H9 (cell line): Measurements from ENCODE around the gene MNAT1. TPM values are rescaled to one million over a fixed set of nuclear protein-coding genes. Genes with fewer than 3 reads are reported as not detected.

Source experiments
- DNase-seq: peaks from one replicate; pipeline ENCODE4 v3.0.0-alpha.2; 2017
- H2AFZ ChIP-seq: one replicate; pipeline ENCODE4 v1.6.1; 2013; ENCODE audit warnings: mild to moderate bottlenecking, low read length, control low read depth, moderate library complexity
- H2AK5ac ChIP-seq: 2 replicates; pipeline ENCODE4 v1.6.1; 2013; ENCODE audit warnings: low read length, control low read depth, mixed read lengths; ENCODE audit not compliant: insufficient read length
- H2BK120ac ChIP-seq: one replicate; pipeline ENCODE4 v1.6.1; 2013; ENCODE audit warnings: low read depth, mild to moderate bottlenecking, low read length, control low read depth, inconsistent platforms; ENCODE audit not compliant: poor library complexity, severe bottlenecking
- H2BK12ac ChIP-seq: 2 replicates; pipeline ENCODE4 v1.6.1; 2013; ENCODE audit warnings: low read length, control low read depth, mixed read lengths, low read depth; ENCODE audit not compliant: insufficient read length
- H2BK15ac ChIP-seq: 2 replicates; pipeline ENCODE4 v1.6.1; 2013; ENCODE audit warnings: low read depth, low read length, control low read depth
- H2BK20ac ChIP-seq: one replicate; pipeline ENCODE4 v1.6.1; 2013; ENCODE audit warnings: low read depth, mild to moderate bottlenecking, low read length, control low read depth, inconsistent platforms; ENCODE audit not compliant: poor library complexity, severe bottlenecking
- H2BK5ac ChIP-seq: 2 replicates; pipeline ENCODE4 v1.6.1; 2013; ENCODE audit warnings: low read length, control low read depth, mixed read lengths; ENCODE audit not compliant: insufficient read length
- H3K14ac ChIP-seq: 2 replicates; pipeline ENCODE4 v1.6.1; 2013; ENCODE audit warnings: low read length, control low read depth; ENCODE audit not compliant: insufficient read depth
- H3K18ac ChIP-seq: 2 replicates; pipeline ENCODE4 v1.6.1; 2013; ENCODE audit warnings: low read depth, mild to moderate bottlenecking, mixed read lengths, low read length, control low read depth; ENCODE audit not compliant: insufficient read length
- H3K23ac ChIP-seq: 2 replicates; pipeline ENCODE4 v1.6.1; 2013; ENCODE audit warnings: low read length, control low read depth, mixed read lengths, low read depth; ENCODE audit not compliant: insufficient read length
- H3K23me2 ChIP-seq: 2 replicates; pipeline ENCODE4 v1.6.1; 2013; ENCODE audit warnings: low read depth, mild to moderate bottlenecking, mixed read lengths, low read length, control low read depth; ENCODE audit not compliant: insufficient read length, poor library complexity, severe bottlenecking
- H3K27ac ChIP-seq: 2 replicates; pipeline ENCODE4 v1.5.1; 2013; ENCODE audit warnings: low read length, control low read depth, mixed read lengths, low read depth; ENCODE audit not compliant: insufficient read length
- H3K27me3 ChIP-seq: 2 replicates; pipeline ENCODE4 v1.6.1; 2013; ENCODE audit warnings: low read length, control low read depth, inconsistent platforms; ENCODE audit not compliant: insufficient read depth
- H3K4ac ChIP-seq: 2 replicates; pipeline ENCODE4 v1.6.1; 2013; ENCODE audit warnings: low read depth, mild to moderate bottlenecking, control low read depth, inconsistent platforms, low read length, moderate library complexity
- H3K4me1 ChIP-seq: 2 replicates; pipeline ENCODE4 v1.6.1; 2013; ENCODE audit warnings: low read length, control low read depth, inconsistent platforms; ENCODE audit not compliant: insufficient read depth
- H3K4me2 ChIP-seq: 2 replicates; pipeline ENCODE4 v1.6.1; 2013; ENCODE audit warnings: low read length, control low read depth, mixed read lengths; ENCODE audit not compliant: insufficient read length, insufficient read depth
- H3K56ac ChIP-seq: 2 replicates; pipeline ENCODE4 v1.6.1; 2013; ENCODE audit warnings: low read depth, mild to moderate bottlenecking, mixed read lengths, low read length, control low read depth; ENCODE audit not compliant: insufficient read length
- H3K79me1 ChIP-seq: 2 replicates; pipeline ENCODE4 v1.6.1; 2013; ENCODE audit warnings: low read depth, mild to moderate bottlenecking, moderate library complexity, low read length, control low read depth, inconsistent platforms; ENCODE audit not compliant: insufficient read depth, poor library complexity, severe bottlenecking
- H3K79me2 ChIP-seq: 2 replicates; pipeline ENCODE4 v1.6.1; 2013; ENCODE audit warnings: low read length, control low read depth, inconsistent platforms; ENCODE audit not compliant: insufficient read depth
- H3K9ac ChIP-seq: 2 replicates; pipeline ENCODE4 v1.6.1; 2013; ENCODE audit warnings: low read length, control low read depth, mixed read lengths; ENCODE audit not compliant: insufficient read length; ENCODE audit errors: extremely low read depth
- H3K9me3 ChIP-seq: one replicate; pipeline ENCODE4 v1.6.1; 2013; ENCODE audit warnings: low read depth, low read length, inconsistent platforms; ENCODE audit not compliant: control insufficient read depth
- H3T11ph ChIP-seq: one replicate; pipeline ENCODE4 v1.6.1; 2013; ENCODE audit warnings: mild to moderate bottlenecking, low read length, control low read depth, inconsistent platforms
- H4K20me1 ChIP-seq: one replicate; pipeline ENCODE4 v1.6.1; 2013; ENCODE audit not compliant: control insufficient read depth, insufficient read length, insufficient read depth
- H4K5ac ChIP-seq: 2 replicates; pipeline ENCODE4 v1.6.1; 2013; ENCODE audit warnings: low read depth, mild to moderate bottlenecking, mixed read lengths, low read length, control low read depth; ENCODE audit not compliant: insufficient read length
- H4K8ac ChIP-seq: replicated peaks from 2 replicates; pipeline ENCODE4 v1.6.1; 2013; ENCODE audit warnings: low read length, control low read depth, mixed read lengths, low read depth; ENCODE audit not compliant: insufficient read length
- H4K91ac ChIP-seq: 2 replicates; pipeline ENCODE4 v1.6.1; 2013; ENCODE audit warnings: low read depth, mild to moderate bottlenecking, moderate library complexity, mixed read lengths, low read length, control low read depth; ENCODE audit not compliant: insufficient read length
- H3K27ac Mint-ChIP-seq, 3 experiments: 2 replicates in 2 of 3; 3 replicates in 1 of 3; pipeline ENCODE4 v1.8.0; 2020 to 2021; ENCODE audit warnings: mixed read lengths in 3 of 3, mild to moderate bottlenecking in 1 of 3, moderate library complexity in 1 of 3
- H3K27me3 Mint-ChIP-seq: 2 replicates; pipeline ENCODE4 v1.8.0; 2021; ENCODE audit warnings: low read depth, mild to moderate bottlenecking, moderate library complexity, mixed read lengths
- H3K36me3 Mint-ChIP-seq, 3 experiments: 2 replicates in 2 of 3; 3 replicates in 1 of 3; pipeline ENCODE4 v1.8.0; 2020 to 2021; ENCODE audit warnings: low read depth in 3 of 3, mixed read lengths in 3 of 3; ENCODE audit not compliant: insufficient read depth in 1 of 3
- H3K4me1 Mint-ChIP-seq, 2 experiments: 2 replicates each; pipeline ENCODE4 v1.8.0; 2020; ENCODE audit warnings: mixed read lengths in 2 of 2
- H3K4me3 Mint-ChIP-seq, 2 experiments: 2 replicates in 1 of 2; 3 replicates in 1 of 2; pipeline ENCODE4 v1.8.0; 2020 to 2021; ENCODE audit warnings: mild to moderate bottlenecking in 2 of 2, mixed read lengths in 2 of 2, moderate library complexity in 1 of 2
- H3K9me3 Mint-ChIP-seq, 2 experiments: 2 replicates in 1 of 2; 3 replicates in 1 of 2; pipeline ENCODE4 v1.8.0; 2020; ENCODE audit warnings: mild to moderate bottlenecking in 2 of 2, mixed read lengths in 2 of 2, moderate library complexity in 1 of 2
- WGBS: extraction: QIAGEN DNeasy Blood & Tissue Kit; methylation state at CpG from one replicate; pipeline ENCODE4 v1.1.7; 2013; ENCODE audit warnings: missing lambda C conversion rate, low lambda C conversion rate, mixed read lengths; ENCODE audit not compliant: insufficient read length; ENCODE audit errors: extremely low coverage; 5-methylcytosine and 5-hydroxymethylcytosine counted together
- total RNA-seq: library from RNA; stranded (reverse); gene quantifications from 2 replicates; pipeline ENCODE4 v1.2.1, GENCODE V29; 2021
- TF ChIP-seq, protein P1 (sequence below): fragments of 200-600 bp; sonication (generic); conservative IDR thresholded peaks from 3 replicates; pipeline ENCODE4 v1.8.0; 2021; ENCODE audit warnings: antibody characterized with exemption, mild to moderate bottlenecking

MNAT1 gene
- total RNA-seq, 1 experiment from 2014 or later = 43.1 TPM

DNA sequence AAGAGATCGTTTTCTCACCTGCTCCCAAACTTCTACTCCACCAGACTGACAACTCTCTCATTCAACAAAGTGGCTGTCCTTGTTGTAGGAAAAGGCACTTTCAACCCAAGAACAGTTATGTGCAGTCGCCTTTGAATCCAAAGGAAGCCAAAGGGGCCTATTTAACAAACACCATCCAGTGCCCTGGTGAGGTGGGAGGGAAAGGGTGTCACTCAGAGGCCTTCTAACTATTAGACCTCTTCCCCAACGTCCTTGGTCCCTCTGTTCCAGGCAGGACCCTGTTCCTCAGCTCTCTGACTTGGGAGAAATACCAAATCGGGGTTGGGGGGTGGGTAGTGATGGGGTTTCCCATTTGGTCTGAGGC is 13.6 kb upstream of the MNAT1 start:
- Histone ChIP-seq H3K23ac (no peak overlapping the region), H2BK120ac (no peak overlapping the region), H3K23me2 (peaks cover 20% of the 10 kb centered on the region), H3K56ac (no peak overlapping the region), H3T11ph (no peak overlapping the region), H3K27ac (no peak overlapping the region), H2AK5ac (no peak overlapping the region), H3K14ac (no peak overlapping the region), H4K20me1 (no peaks in the 10 kb centered on the region), H2BK5ac (no peak overlapping the region), H2BK15ac (no peak overlapping the region), H3K9ac (no peak overlapping the region), H3K4me1 (peaks cover 3% of the 10 kb centered on the region; the same call in 1 of the 2 replicates), H2AFZ (no peak overlapping the region), H3K79me1 (peaks cover 6% of the 10 kb centered on the region), H3K79me2 (peaks cover 7% of the 10 kb centered on the region; the same call in 1 of the 2 replicates), H3K9me3 (no peaks in the 10 kb centered on the region), H4K91ac (no peak overlapping the region), H2BK20ac (no peak overlapping the region), H4K5ac (no peak overlapping the region), H3K27me3 (no peaks in the 10 kb centered on the region), H4K8ac (no peak overlapping the region), H3K4me2 (peak overlapping the region; percentile 75), H3K18ac (no peak overlapping the region), H2BK12ac (no peak overlapping the region), H3K4ac (no peak overlapping the region)
- TF ChIP-seq, protein P1, sequence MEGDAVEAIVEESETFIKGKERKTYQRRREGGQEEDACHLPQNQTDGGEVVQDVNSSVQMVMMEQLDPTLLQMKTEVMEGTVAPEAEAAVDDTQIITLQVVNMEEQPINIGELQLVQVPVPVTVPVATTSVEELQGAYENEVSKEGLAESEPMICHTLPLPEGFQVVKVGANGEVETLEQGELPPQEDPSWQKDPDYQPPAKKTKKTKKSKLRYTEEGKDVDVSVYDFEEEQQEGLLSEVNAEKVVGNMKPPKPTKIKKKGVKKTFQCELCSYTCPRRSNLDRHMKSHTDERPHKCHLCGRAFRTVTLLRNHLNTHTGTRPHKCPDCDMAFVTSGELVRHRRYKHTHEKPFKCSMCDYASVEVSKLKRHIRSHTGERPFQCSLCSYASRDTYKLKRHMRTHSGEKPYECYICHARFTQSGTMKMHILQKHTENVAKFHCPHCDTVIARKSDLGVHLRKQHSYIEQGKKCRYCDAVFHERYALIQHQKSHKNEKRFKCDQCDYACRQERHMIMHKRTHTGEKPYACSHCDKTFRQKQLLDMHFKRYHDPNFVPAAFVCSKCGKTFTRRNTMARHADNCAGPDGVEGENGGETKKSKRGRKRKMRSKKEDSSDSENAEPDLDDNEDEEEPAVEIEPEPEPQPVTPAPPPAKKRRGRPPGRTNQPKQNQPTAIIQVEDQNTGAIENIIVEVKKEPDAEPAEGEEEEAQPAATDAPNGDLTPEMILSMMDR = no peak
- Mint-ChIP-seq H3K4me1 (peaks cover 26 to 27% of the 10 kb centered on the region in 2 experiments), H3K27ac (0 out of 7 replicates have a peak overlapping the region, but pooled peaks of 1 of the 3 experiments have one; percentile 31), H3K9me3 (no peaks in the 10 kb centered on the region; a peak in 1 of 5 replicates), H3K36me3 (peaks cover 22 to 30% (median 29%) of the 10 kb centered on the region in 3 experiments), H3K4me3 (peak overlapping the region; percentile 96), H3K27me3 (peaks cover 1% of the 10 kb centered on the region; the same call in 1 of the 2 replicates)
- no CpG with 5 or more reads among the region's 4 CpGs for WGBS
- DNase-seq = no peak
